ENCODE results near the gene MIA.
A peak's percentile ranks its signal among the peaks of the same experiment; 100 is the strongest.

Gene MIA

GRCh38 chr19:40747536-40747935 is 27.8 kb upstream of the MIA start:
- no peak overlapping the region for H3K4me3 ChIP-seq (replicated peaks; ENCODE audit: insufficient read depth, low read length)
- TF ChIP-seq CTCF (IDR thresholded peaks at IDR 0.05; ENCODE audit: insufficient read depth, low read length) (no peak), REST (IDR thresholded peaks at IDR 0.05; ENCODE audit: insufficient replicate concordance, low read depth) (no peak), SPI1 (IDR thresholded peaks at IDR 0.05; ENCODE audit: borderline replicate concordance, low read depth) (no peak; the same call in 1 of the 2 replicates)
- no peak for DNase-seq (ENCODE audit: low read depth in 1 of 2, low spot score in 1 of 2)
- no peaks in the 10 kb centered on the region for H3K27me3 ChIP-seq (ENCODE audit: insufficient read depth, poor library complexity, severe bottlenecking)
- H3K27ac ChIP-seq (replicated peaks): peak overlapping the region; percentile 93

- no peak for TF ChIP-seq REST (IDR thresholded peaks at IDR 0.05; ENCODE audit: insufficient replicate concordance, low read depth)
- TF ChIP-seq SPI1 (IDR thresholded peaks at IDR 0.05; ENCODE audit: borderline replicate concordance, low read depth): peak; percentile 52; the same call in 1 of the 2 replicates
- TF ChIP-seq POLR2AphosphoS5 (IDR thresholded peaks at IDR 0.05; ENCODE audit: low read depth): no peak
- no peak for TF ChIP-seq CTCF (IDR thresholded peaks at IDR 0.05; ENCODE audit: insufficient read depth, low read length)
- peak; percentile 43; the same call in 1 of the 2 replicates for TF ChIP-seq GABPA (IDR thresholded peaks at IDR 0.05; ENCODE audit: low read depth)
- peak; percentile 100 for DNase-seq (ENCODE audit: low read depth in 1 of 2, low spot score in 1 of 2)
- no peaks in the 10 kb centered on the region for H3K27me3 ChIP-seq (ENCODE audit: insufficient read depth, poor library complexity, severe bottlenecking)
- peak within 1 kb of the TSS; percentile 64 for H3K4me3 ChIP-seq (replicated peaks; ENCODE audit: insufficient read depth, low read length)
- H3K27ac ChIP-seq (replicated peaks): peak within 1 kb of the TSS; percentile 99
These were observed 25.1 kb upstream of the MIA start, which contains the start of gene ACTMAP for GRCh38 chr19:40750058-40750873. Gene ACTMAP (minus strand): TSS chr19:40750477. CDS start chr19:40749803, 674 bp downstream.

- Histone ChIP-seq H3K27ac (replicated peaks) (peak within 1 kb of the TSS; percentile 99), H3K4me3 (replicated peaks; ENCODE audit: insufficient read depth, low read length) (peak within 1 kb of the TSS; percentile 64), H3K27me3 (ENCODE audit: insufficient read depth, poor library complexity, severe bottlenecking) (no peaks in the 10 kb centered on the region)
- peak; percentile 95 to 98 for DNase-seq (ENCODE audit: low read depth in 1 of 2, low spot score in 1 of 2)
- TF ChIP-seq CTCF (IDR thresholded peaks at IDR 0.05; ENCODE audit: insufficient read depth, low read length) (no peak), POLR2AphosphoS5 (IDR thresholded peaks at IDR 0.05; ENCODE audit: low read depth) (peak; percentile 93), SPI1 (IDR thresholded peaks at IDR 0.05; ENCODE audit: borderline replicate concordance, low read depth) (no peak), GABPA (IDR thresholded peaks at IDR 0.05; ENCODE audit: low read depth) (0 out of 2 replicates have a peak, but pooled peaks have one; percentile 6), REST (IDR thresholded peaks at IDR 0.05; ENCODE audit: insufficient replicate concordance, low read depth) (peak; percentile 8)
These were observed 24.3 kb upstream of the MIA start, which contains the start of gene SNRPA for GRCh38 chr19:40750874-40751537. Gene SNRPA (plus strand): TSS chr19:40751203. CDS start chr19:40751409, 206 bp downstream.

Data from HL-60 (cell line).